Mesendoderm (in vitro differentiated cells): ENCODE measurements around the gene DIAPH3. TPM values are rescaled to one million over a fixed set of nuclear protein-coding genes. Genes with fewer than 3 reads are reported as not detected.

Experiments used
- DNase-seq: peaks from one replicate; pipeline ENCODE4 v3.0.0; 2013
- H2AK5ac ChIP-seq: 2 replicates; pipeline ENCODE4 v1.6.1; 2013; ENCODE audit warnings: low read length, inconsistent platforms
- H2BK120ac ChIP-seq: 2 replicates; pipeline ENCODE4 v1.6.1; 2013; ENCODE audit warnings: low read depth, mild to moderate bottlenecking, low read length, moderate library complexity, mixed read lengths
- H2BK15ac ChIP-seq: replicated peaks from 2 replicates; pipeline ENCODE4 v1.6.1; 2013; ENCODE audit warnings: low read depth, mild to moderate bottlenecking, moderate library complexity
- H2BK5ac ChIP-seq: 2 replicates; pipeline ENCODE4 v1.6.1; 2013; ENCODE audit warnings: low read length, inconsistent platforms
- H3K18ac ChIP-seq: 2 replicates; pipeline ENCODE4 v1.6.1; 2013; ENCODE audit warnings: mild to moderate bottlenecking, low read length, mixed read lengths
- H3K23ac ChIP-seq: one replicate; pipeline ENCODE4 v1.6.1; 2013; ENCODE audit warnings: low read length
- H3K27ac ChIP-seq: 2 replicates; pipeline ENCODE4 v1.5.1; 2013; ENCODE audit warnings: low read depth, mild to moderate bottlenecking, inconsistent platforms, low read length, moderate library complexity
- H3K27me3 ChIP-seq: 2 replicates; pipeline ENCODE4 v1.6.1; 2013; ENCODE audit warnings: low read length, control low read depth, mild to moderate bottlenecking, inconsistent platforms; ENCODE audit not compliant: insufficient read depth, poor library complexity
- H3K36me3 ChIP-seq: 2 replicates; pipeline ENCODE4 v1.6.1; 2013; ENCODE audit warnings: low read length, inconsistent platforms; ENCODE audit not compliant: control insufficient read depth, insufficient read depth
- H3K4ac ChIP-seq: one replicate; pipeline ENCODE4 v1.6.1; 2013; ENCODE audit warnings: low read depth, mild to moderate bottlenecking, low read length, moderate library complexity
- H3K4me1 ChIP-seq: 2 replicates; pipeline ENCODE4 v1.6.1; 2013; ENCODE audit warnings: low read depth, low read length, inconsistent platforms; ENCODE audit not compliant: control insufficient read depth
- H3K4me2 ChIP-seq: 2 replicates; pipeline ENCODE4 v1.6.1; 2013; ENCODE audit warnings: low read length
- H3K4me3 ChIP-seq: 2 replicates; pipeline ENCODE4 v1.5.1; 2013; ENCODE audit warnings: mild to moderate bottlenecking, low read length
- H3K56ac ChIP-seq: one replicate; pipeline ENCODE4 v1.6.1; 2013; ENCODE audit warnings: low read length
- H3K79me1 ChIP-seq: 2 replicates; pipeline ENCODE4 v1.6.1; 2013; ENCODE audit warnings: low read length, inconsistent platforms
- H3K79me2 ChIP-seq: 2 replicates; pipeline ENCODE4 v1.6.1; 2013; ENCODE audit warnings: mild to moderate bottlenecking, low read length; ENCODE audit not compliant: control insufficient read depth, insufficient read depth
- H3K9ac ChIP-seq: 2 replicates; pipeline ENCODE4 v1.6.1; 2013; ENCODE audit warnings: low read length, inconsistent platforms
- H4K5ac ChIP-seq: one replicate; pipeline ENCODE4 v1.6.1; 2013; ENCODE audit warnings: low read length
- H4K8ac ChIP-seq: one replicate; pipeline ENCODE4 v1.6.1; 2013; ENCODE audit warnings: low read depth, mild to moderate bottlenecking, control low read depth, low read length, moderate library complexity
- WGBS: extraction: QIAGEN DNeasy Blood & Tissue Kit; methylation state at CpG from one replicate; pipeline ENCODE4 v1.1.7; 2013; ENCODE audit warnings: low lambda C conversion rate, missing lambda C conversion rate; ENCODE audit not compliant: insufficient coverage; ENCODE audit errors: extremely low coverage; 5-methylcytosine and 5-hydroxymethylcytosine counted together
- polyA plus RNA-seq, 2 experiments: library from polyadenylated mRNA; stranded (reverse); fragments of 200-250 nt; gene quantifications; one replicate each; pipeline ENCODE4 v1.2.3, GENCODE V29; 2013

The DIAPH3 gene, protein sequence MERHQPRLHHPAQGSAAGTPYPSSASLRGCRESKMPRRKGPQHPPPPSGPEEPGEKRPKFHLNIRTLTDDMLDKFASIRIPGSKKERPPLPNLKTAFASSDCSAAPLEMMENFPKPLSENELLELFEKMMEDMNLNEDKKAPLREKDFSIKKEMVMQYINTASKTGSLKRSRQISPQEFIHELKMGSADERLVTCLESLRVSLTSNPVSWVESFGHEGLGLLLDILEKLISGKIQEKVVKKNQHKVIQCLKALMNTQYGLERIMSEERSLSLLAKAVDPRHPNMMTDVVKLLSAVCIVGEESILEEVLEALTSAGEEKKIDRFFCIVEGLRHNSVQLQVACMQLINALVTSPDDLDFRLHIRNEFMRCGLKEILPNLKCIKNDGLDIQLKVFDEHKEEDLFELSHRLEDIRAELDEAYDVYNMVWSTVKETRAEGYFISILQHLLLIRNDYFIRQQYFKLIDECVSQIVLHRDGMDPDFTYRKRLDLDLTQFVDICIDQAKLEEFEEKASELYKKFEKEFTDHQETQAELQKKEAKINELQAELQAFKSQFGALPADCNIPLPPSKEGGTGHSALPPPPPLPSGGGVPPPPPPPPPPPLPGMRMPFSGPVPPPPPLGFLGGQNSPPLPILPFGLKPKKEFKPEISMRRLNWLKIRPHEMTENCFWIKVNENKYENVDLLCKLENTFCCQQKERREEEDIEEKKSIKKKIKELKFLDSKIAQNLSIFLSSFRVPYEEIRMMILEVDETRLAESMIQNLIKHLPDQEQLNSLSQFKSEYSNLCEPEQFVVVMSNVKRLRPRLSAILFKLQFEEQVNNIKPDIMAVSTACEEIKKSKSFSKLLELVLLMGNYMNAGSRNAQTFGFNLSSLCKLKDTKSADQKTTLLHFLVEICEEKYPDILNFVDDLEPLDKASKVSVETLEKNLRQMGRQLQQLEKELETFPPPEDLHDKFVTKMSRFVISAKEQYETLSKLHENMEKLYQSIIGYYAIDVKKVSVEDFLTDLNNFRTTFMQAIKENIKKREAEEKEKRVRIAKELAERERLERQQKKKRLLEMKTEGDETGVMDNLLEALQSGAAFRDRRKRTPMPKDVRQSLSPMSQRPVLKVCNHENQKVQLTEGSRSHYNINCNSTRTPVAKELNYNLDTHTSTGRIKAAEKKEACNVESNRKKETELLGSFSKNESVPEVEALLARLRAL
- polyA plus RNA-seq (2013, experiment 1 of 2): 29.5 TPM
- polyA plus RNA-seq (2013, experiment 2 of 2): 30.1 TPM

DNA sequence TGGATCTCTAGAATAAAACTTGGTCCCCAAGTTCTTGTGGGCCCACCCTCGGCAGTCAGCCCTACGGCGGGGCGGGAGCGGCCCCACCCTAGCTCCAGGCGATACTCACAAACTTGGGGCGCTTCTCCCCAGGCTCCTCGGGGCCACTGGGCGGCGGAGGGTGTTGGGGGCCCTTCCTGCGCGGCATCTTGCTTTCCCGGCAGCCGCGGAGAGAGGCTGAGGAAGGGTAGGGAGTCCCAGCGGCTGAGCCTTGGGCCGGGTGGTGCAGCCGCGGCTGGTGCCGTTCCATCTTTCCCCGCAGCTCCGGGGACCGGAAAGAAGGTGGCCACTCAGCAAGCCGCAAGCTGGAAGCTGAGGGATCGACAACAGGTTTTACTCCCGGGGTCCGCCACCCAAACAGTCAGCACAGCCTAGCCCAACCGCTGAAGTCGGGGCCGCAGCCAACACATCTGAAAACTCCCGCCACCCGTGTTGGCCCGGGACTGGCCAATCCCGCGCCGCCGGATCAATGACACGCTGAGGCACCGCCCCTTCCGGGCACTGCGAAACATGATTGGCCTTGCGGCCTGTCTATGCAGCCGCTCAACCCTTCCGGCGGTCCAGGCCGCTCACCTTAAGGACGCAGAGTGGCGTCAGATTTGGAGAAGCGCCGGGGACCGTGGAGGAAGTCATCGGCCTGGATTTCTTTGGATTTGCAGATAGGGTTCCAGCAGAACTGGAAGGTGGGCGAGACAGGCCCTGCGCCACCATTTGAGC is at the start of gene DIAPH3:
Gene DIAPH3, minus strand, starts transcription at position 451 of the 756 bp plus-strand sequence. Its CDS starts 162 bp downstream, at position 289.
- Histone ChIP-seq H3K4me2 (peak within 1 kb of the TSS; percentile 39), H3K23ac (peak within 1 kb of the TSS; percentile 86), H2AK5ac (no peak within 1 kb of the TSS), H4K5ac (peak within 1 kb of the TSS; percentile 94), H3K9ac (peak within 1 kb of the TSS; percentile 99), H3K56ac (peak within 1 kb of the TSS; percentile 97), H4K8ac (peak within 1 kb of the TSS; percentile 43), H3K18ac (peak within 1 kb of the TSS; percentile 79), H3K79me2 (peaks cover 35% of the 10 kb centered on the region), H3K4me1 (peaks cover 15% of the 10 kb centered on the region), H3K27me3 (no peaks in the 10 kb centered on the region), H3K27ac (peak within 1 kb of the TSS; percentile 92), H3K4ac (peak within 1 kb of the TSS; percentile 94), H3K4me3 (peak within 1 kb of the TSS; percentile 96), H2BK5ac (peak within 1 kb of the TSS; percentile 98), H2BK15ac (no peak within 1 kb of the TSS), H3K36me3 (no peaks in the 10 kb centered on the region), H2BK120ac (peak within 1 kb of the TSS; percentile 30), H3K79me1 (peaks cover 3% of the 10 kb centered on the region)
- WGBS: no CpG with 5 or more reads among the region's 54 CpGs
- DNase-seq: peak; percentile 98

DNA sequence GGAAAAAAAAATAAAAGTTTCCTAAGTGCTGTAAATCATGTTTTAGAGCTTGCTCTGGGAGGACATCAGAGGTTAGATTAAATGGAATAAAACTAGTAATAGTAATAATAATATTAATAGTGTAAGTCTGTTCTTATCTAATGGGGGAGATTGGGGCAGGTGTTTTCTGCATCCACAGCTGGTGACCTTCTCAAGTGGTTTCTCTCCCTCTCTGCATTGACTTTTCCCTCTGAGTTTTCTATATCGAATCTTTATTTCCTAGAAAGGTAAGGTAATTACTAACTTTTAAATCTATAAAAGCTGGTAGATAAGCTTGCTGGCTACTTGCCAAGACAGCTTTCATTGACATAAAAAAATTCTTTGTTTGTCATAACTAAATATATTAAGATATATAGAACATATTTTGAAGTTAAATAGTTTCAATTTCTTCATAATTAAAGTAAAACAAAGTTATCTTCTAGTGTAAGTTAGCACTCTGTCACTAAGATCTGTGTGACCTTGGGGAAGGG is 49.6 kb upstream of the DIAPH3 start:
- Histone ChIP-seq H3K79me2 (no peaks in the 10 kb centered on the region), H2BK120ac (no peak overlapping the region), H3K27me3 (no peaks in the 10 kb centered on the region), H4K8ac (no peak overlapping the region), H3K79me1 (no peaks in the 10 kb centered on the region), H3K27ac (no peak overlapping the region), H4K5ac (no peak overlapping the region), H2BK5ac (no peak overlapping the region), H3K4me1 (no peaks in the 10 kb centered on the region), H3K56ac (no peak overlapping the region), H2BK15ac (no peak overlapping the region), H3K18ac (no peak overlapping the region), H3K36me3 (no peaks in the 10 kb centered on the region), H2AK5ac (no peak overlapping the region), H3K23ac (no peak overlapping the region), H3K4me3 (no peak overlapping the region), H3K4ac (no peak overlapping the region), H3K9ac (no peak overlapping the region), H3K4me2 (no peak overlapping the region)
- no CpG with 5 or more reads among the region's 1 CpG for WGBS
- no peak for DNase-seq

DNA sequence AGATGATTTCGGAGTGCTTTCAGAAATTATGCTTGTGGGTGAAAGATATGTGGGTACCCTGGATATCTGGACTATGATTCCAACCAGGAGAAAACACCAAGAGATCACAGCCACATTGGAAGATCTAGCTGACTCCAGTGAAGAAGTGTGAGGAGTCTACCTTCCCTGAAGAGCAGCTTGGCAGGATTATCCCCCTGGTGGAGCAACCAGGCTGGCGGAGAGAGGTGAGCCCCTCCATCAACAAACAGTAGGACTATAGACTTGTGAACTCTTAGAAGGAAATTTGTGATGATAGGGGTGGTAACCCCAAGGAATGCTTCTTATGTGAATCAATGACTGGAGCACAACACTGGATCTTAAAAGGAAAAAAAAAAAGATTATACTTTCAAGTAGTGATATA is 47.8 kb upstream of the DIAPH3 start:
- no peaks in the 10 kb centered on the region for H3K4me1 ChIP-seq
- H3K4me2 ChIP-seq: no peak overlapping the region
- H3K36me3 ChIP-seq: no peaks in the 10 kb centered on the region
- no peaks in the 10 kb centered on the region for H3K79me1 ChIP-seq
- H4K5ac ChIP-seq: no peak overlapping the region
- H2BK5ac ChIP-seq: no peak overlapping the region
- H3K9ac ChIP-seq: no peak overlapping the region
- H2BK120ac ChIP-seq: no peak overlapping the region
- H3K79me2 ChIP-seq: no peaks in the 10 kb centered on the region
- H3K27me3 ChIP-seq: no peaks in the 10 kb centered on the region
- DNase-seq: peak; percentile 50
- no peak overlapping the region for H2BK15ac ChIP-seq
- H4K8ac ChIP-seq: no peak overlapping the region
- H3K4ac ChIP-seq: no peak overlapping the region
- H3K27ac ChIP-seq: no peak overlapping the region
- H3K4me3 ChIP-seq: no peak overlapping the region
- H3K56ac ChIP-seq: no peak overlapping the region
- WGBS: 100% methylated on average over 1 of the region's 2 CpGs
- no peak overlapping the region for H3K18ac ChIP-seq
- H3K23ac ChIP-seq: no peak overlapping the region
- H2AK5ac ChIP-seq: no peak overlapping the region

DNA sequence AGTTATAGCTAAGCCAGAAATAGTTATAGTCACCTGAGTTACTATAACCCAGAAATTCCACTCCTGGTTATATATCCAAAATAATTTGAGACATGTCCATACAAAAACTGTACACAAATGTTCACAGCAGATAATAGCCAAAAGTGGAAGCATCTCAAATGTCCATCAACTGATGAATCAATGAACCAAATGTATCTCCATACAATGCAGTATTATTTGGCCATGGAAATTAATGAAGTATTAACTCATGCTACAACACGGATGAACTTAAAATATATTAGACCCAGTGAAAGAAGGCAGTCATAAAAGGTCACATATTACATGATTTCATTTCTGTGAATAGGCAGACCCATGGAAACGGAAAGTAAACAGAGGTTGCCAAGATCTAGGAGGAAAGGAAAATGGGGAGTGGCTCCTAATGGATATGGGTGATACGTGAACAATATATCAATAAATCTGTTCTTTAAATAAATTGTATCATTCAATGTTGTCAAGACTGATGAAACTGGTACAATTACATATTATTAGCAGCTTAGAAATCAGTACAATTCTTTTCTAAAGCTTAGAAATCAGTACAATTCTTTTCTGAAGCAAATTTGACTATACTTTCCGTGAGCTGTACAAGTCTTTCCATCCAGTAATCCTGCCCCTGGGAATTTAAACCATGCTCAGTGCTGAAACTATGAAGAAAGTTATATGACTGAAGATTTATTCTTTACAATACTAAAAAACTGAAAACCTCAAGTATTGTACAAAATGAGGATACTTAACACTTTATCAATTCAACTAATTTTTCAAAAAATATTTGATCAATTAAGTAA is 47.0 kb upstream of the DIAPH3 start:
- H3K4me1 ChIP-seq: no peaks in the 10 kb centered on the region
- WGBS: no CpG with 5 or more reads among the region's 4 CpGs
- no peak overlapping the region for H2BK120ac ChIP-seq
- H3K4me2 ChIP-seq: no peak overlapping the region
- no peak overlapping the region for H4K5ac ChIP-seq
- H3K36me3 ChIP-seq: no peaks in the 10 kb centered on the region
- no peak overlapping the region for H3K56ac ChIP-seq
- no peak overlapping the region for H3K18ac ChIP-seq
- no peak overlapping the region for H2AK5ac ChIP-seq
- H2BK15ac ChIP-seq: no peak overlapping the region
- H2BK5ac ChIP-seq: no peak overlapping the region
- no peak overlapping the region for H3K9ac ChIP-seq
- no peak overlapping the region for H4K8ac ChIP-seq
- H3K27ac ChIP-seq: no peak overlapping the region
- H3K79me1 ChIP-seq: no peaks in the 10 kb centered on the region
- DNase-seq: no peak
- H3K4me3 ChIP-seq: no peak overlapping the region
- no peak overlapping the region for H3K23ac ChIP-seq
- no peaks in the 10 kb centered on the region for H3K27me3 ChIP-seq
- no peaks in the 10 kb centered on the region for H3K79me2 ChIP-seq
- no peak overlapping the region for H3K4ac ChIP-seq
